ENCODE results near the gene ACTN3. TPM values are rescaled to one million over a fixed set of nuclear protein-coding genes. Genes with fewer than 3 reads are reported as not detected.

ACTN3 gene
- polyA plus RNA-seq (2011; rRNA removed) (0.11 TPM in 2 replicates), polyA minus RNA-seq (2011; rRNA and poly(A)+ RNA removed) (0.09 and 0.46 TPM in 2 replicates)

DNA sequence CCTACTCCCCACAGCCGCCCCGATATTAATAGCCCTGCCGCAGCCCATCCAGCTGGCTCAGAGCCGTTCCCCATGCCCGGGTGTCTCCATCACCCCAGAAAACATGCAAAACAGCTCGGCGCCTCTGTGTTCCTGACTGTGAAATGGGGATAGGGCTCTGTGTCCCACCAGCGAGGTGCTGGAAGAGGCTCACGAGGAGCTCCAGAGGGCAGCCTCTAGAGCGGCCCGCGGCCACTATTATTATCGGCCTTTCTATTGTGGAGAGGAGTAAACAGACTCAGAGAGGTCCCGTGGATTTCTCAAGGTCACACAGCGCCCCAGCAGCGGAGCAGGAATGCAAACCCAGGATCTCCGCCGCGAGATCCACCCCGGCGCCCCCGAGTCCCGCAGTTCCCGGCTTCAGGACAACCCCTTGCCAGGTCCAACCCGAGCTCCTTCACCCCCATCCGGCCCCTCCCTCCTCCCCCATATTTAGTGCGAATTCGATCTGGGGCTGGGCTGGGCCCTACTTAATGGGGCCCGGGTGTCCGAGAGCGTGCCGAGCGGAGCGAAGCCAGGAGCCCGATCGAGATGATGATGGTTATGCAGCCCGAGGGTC lies at the start of gene ACTN3:
ACTN3 (plus strand) TSS at position 536 of the 598 bp plus-strand sequence; CDS start at position 571, 35 bp downstream.
- H3K4me3 ChIP-seq (ENCODE audit: low read depth, low read length) = peak within 1 kb of the TSS; percentile 70
- no peak within 1 kb of the TSS for H3K27ac ChIP-seq (ENCODE audit: low read depth, low read length)
- ChIA-PET POLR2A (interaction anchor here (0.6 to 2.2 kb wide), 14 partner anchors 10 to 132 kb away, joined by 3 to 17 read pairs (median 5); partner anchors contain the start of genes BBS1, CCDC87, CCS and CTSF), CTCF (interaction anchor here (2.6 kb wide), 1 partner anchor 132 kb away, joined by 10 read pairs; the partner anchor contains the start of gene RBM4B)
- no peak for TF ChIP-seq CTCF (IDR thresholded peaks at IDR 0.05; ENCODE audit: low read depth, low read length)
- H3K9me3 ChIP-seq (ENCODE audit: control insufficient read depth, insufficient read depth, low read length) = no peaks in the 10 kb centered on the region; the same call in 1 of the 2 replicates
- no peak for DNase-seq (ENCODE audit: low read depth, low spot score)
- H3K27me3 ChIP-seq (ENCODE audit: control insufficient read depth, insufficient read depth, low read length) = peaks cover 13% of the 10 kb centered on the region

GRCh38 chr11:66497206-66497605 lies 49.5 kb upstream of the ACTN3 start:
- Histone ChIP-seq H3K27ac (ENCODE audit: low read depth, low read length) (no peak overlapping the region), H3K27me3 (ENCODE audit: control insufficient read depth, insufficient read depth, low read length) (no peaks in the 10 kb centered on the region), H3K9me3 (ENCODE audit: control insufficient read depth, insufficient read depth, low read length) (no peaks in the 10 kb centered on the region; the same call in 1 of the 2 replicates), H3K4me3 (ENCODE audit: low read depth, low read length) (no peak overlapping the region)
- POLR2A ChIA-PET = no interaction called here
- no peak for DNase-seq (ENCODE audit: low read depth, low spot score)
- TF ChIP-seq CTCF (IDR thresholded peaks at IDR 0.05; ENCODE audit: low read depth, low read length) = no peak
- CTCF ChIA-PET = no interaction called here

GRCh38 chr11:66498506-66498905 lies 48.2 kb upstream of the ACTN3 start:
- Histone ChIP-seq H3K4me3 (ENCODE audit: low read depth, low read length) (no peak overlapping the region), H3K27me3 (ENCODE audit: control insufficient read depth, insufficient read depth, low read length) (no peaks in the 10 kb centered on the region), H3K27ac (ENCODE audit: low read depth, low read length) (no peak overlapping the region), H3K9me3 (ENCODE audit: control insufficient read depth, insufficient read depth, low read length) (no peaks in the 10 kb centered on the region)
- ChIA-PET CTCF (no interaction called here), POLR2A (no interaction called here)
- DNase-seq (ENCODE audit: low read depth, low spot score) = no peak
- TF ChIP-seq CTCF (IDR thresholded peaks at IDR 0.05; ENCODE audit: low read depth, low read length) = no peak

DNA sequence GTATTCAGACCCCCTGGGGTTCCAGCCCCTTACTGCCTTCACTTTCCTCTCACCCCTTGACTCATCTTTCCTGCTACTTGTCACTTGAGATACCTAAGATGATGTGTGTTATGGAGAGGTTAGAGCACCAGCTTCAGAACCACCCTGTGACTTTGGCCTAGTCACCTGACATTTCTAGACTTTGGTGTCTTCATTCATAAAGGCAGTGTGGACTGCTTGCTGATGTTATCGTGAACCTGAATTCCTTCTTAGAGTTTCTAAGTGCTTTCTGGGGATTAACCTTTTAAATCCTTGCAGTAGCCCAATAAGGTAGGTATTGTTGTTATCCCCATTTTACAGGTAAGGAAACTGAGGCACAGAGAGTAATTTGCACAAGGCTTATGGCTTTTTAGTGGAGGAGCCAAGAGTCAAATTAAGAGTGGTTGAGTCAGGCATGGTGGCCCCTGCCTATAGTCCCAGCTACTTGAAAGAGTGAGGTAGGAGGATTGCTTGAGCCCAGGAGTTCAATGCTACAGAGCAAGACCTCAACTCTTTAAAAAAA lies 41.4 kb upstream of the ACTN3 start:
- DNase-seq (ENCODE audit: low read depth, low spot score) = no peak
- POLR2A ChIA-PET = interaction anchor here (0.7 kb wide), 1 partner anchor 173 kb away, joined by 8 read pairs; no protein-coding TSS in a partner anchor
- CTCF ChIA-PET = no interaction called here
- no peak for TF ChIP-seq CTCF (IDR thresholded peaks at IDR 0.05; ENCODE audit: low read depth, low read length)
- Histone ChIP-seq H3K27ac (ENCODE audit: low read depth, low read length) (no peak overlapping the region), H3K4me3 (ENCODE audit: low read depth, low read length) (no peak overlapping the region), H3K9me3 (ENCODE audit: control insufficient read depth, insufficient read depth, low read length) (no peaks in the 10 kb centered on the region), H3K27me3 (ENCODE audit: control insufficient read depth, insufficient read depth, low read length) (no peaks in the 10 kb centered on the region)

DNA sequence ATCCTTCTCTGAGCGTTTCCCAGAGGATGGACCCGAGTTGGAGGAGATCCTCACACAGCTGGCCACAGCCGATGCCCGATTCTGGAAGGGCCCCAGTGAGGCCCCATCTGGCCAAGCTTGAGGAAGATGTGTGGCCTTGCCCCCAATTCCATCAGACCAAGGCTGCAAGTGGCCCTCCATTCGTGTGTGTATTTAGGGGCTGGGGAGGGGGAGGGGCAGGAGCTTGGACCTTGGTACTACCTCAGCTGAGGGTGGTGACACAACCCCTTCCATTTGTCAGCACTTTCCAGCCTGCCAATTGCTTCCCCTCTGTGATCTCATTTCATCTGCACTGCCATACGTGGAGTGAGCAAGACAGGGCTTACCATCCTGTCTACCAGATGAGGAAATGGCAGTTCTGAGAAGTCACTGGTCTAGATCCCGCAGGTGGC lies 37.6 kb upstream of the ACTN3 start:
- Histone ChIP-seq H3K27ac (ENCODE audit: low read depth, low read length) (no peak overlapping the region), H3K4me3 (ENCODE audit: low read depth, low read length) (no peak overlapping the region), H3K27me3 (ENCODE audit: control insufficient read depth, insufficient read depth, low read length) (no peaks in the 10 kb centered on the region), H3K9me3 (ENCODE audit: control insufficient read depth, insufficient read depth, low read length) (no peaks in the 10 kb centered on the region)
- CTCF ChIA-PET = interaction anchor here (0.6 to 1.0 kb wide), 2 partner anchors 136 to 145 kb away, joined by 4 to 6 read pairs; no protein-coding TSS in a partner anchor
- DNase-seq (ENCODE audit: low read depth, low spot score) = no peak
- POLR2A ChIA-PET = interaction anchor here (1.3 kb wide), 1 partner anchor 29 kb away, joined by 3 read pairs; the partner anchor contains the start of gene DPP3
- no peak for TF ChIP-seq CTCF (IDR thresholded peaks at IDR 0.05; ENCODE audit: low read depth, low read length)
